Kidney (tissue), 14 donors: ENCODE measurements around the gene MIS12. TPM values are rescaled to one million over a fixed set of nuclear protein-coding genes. Genes with fewer than 3 reads are reported as not detected.

Experiments used
- DNase-seq, 5 donors: peaks; one replicate each; pipeline ENCODE4 v3.0.0-alpha.2; 2013 to 2020
- FAIRE-seq: peaks from 2 replicates; lab custom pipeline; 2012; peaks lifted over from hg19 to GRCh38; lab: Jason Lieb, UNC
- H3K27ac ChIP-seq, 2 donors: one replicate each; pipeline ENCODE4 v1.7.0; 2013; ENCODE audit warnings: low read depth in 2 of 2, low read length in 2 of 2, inconsistent platforms in 1 of 2
- H3K27me3 ChIP-seq: one replicate; pipeline ENCODE4 v1.7.1; 2013; ENCODE audit warnings: low read length, inconsistent platforms; ENCODE audit not compliant: control insufficient read depth, insufficient read depth
- H3K36me3 ChIP-seq, 3 donors: one replicate each; pipeline versions ENCODE4 v1.7.0 to v1.7.1; 2013; ENCODE audit warnings: low read length in 3 of 3, control low read depth in 1 of 3, inconsistent platforms in 1 of 3; ENCODE audit not compliant: insufficient read depth in 3 of 3, control insufficient read depth in 2 of 3
- H3K4me1 ChIP-seq, 3 donors: one replicate each; pipeline versions ENCODE4 v1.7.0 to v1.7.1; 2013; ENCODE audit warnings: low read length in 3 of 3, inconsistent platforms in 1 of 3, low read depth in 1 of 3; ENCODE audit not compliant: control insufficient read depth in 2 of 3, insufficient read depth in 2 of 3
- H3K4me3 ChIP-seq, 3 donors: one replicate each; pipeline versions ENCODE4 v1.7.0 to v1.8.1; 2013; ENCODE audit warnings: low read length in 3 of 3, control low read depth in 1 of 3, inconsistent platforms in 1 of 3
- H3K9ac ChIP-seq, 3 donors: one replicate each; pipeline versions ENCODE4 v1.7.0 to v1.7.1; 2013; ENCODE audit warnings: low read length in 3 of 3, control low read depth in 1 of 3, inconsistent platforms in 1 of 3
- H3K9me3 ChIP-seq, 3 donors: one replicate each; pipeline versions ENCODE4 v1.7.0 to v1.7.1; 2013; ENCODE audit warnings: low read length in 3 of 3, control low read depth in 1 of 3, inconsistent platforms in 1 of 3; ENCODE audit not compliant: control insufficient read depth in 2 of 3, insufficient read depth in 1 of 3
- intact Hi-C: fragments of 100-400 bp; cut with DNase I; formaldehyde crosslinking; loops from one replicate; pipeline ENCODE4 v1.11.1; 2022
- polyA plus RNA-seq: library from polyadenylated mRNA; stranded (reverse); fragments of 350-450 nt; fragmentation: Illumina TruSeq; extraction: RNeasy Lipid Tissue Mini Kit (QIAGEN cat#74804); gene quantifications from one replicate; pipeline ENCODE4 v1.2.3, GENCODE V29; 2014; ENCODE audit warnings: low read depth, low replicate concordance; ENCODE audit not compliant: insufficient read depth
- total RNA-seq: library from RNA; stranded (reverse); fragmentation: NEBNext Ultra II Directional; extraction: Animal tissue kit (Norgen Biotek cat#: 25700); gene quantifications from one replicate; pipeline ENCODE4 v1.2.1, GENCODE V29; 2021
- TF ChIP-seq, protein P1 (sequence below): IDR thresholded peaks from 3 replicates; pipeline ENCODE4 v1.5.1; 2012; ENCODE audit warnings: mild to moderate bottlenecking, moderate library complexity, borderline replicate concordance; ENCODE audit not compliant: insufficient read depth; ENCODE audit errors: extremely low read depth
- donor health status: control.
- donor health status: control.
- donor health status: control.
- donor health status: control.
- donor health status: control.
- donor health status: DM: yes; HTN: yes; CAD: no.
- donor health status: Normal renal cell carcinoma (clear cell type).

MIS12 gene
- total and polyA plus RNA-seq, 2 donors from 2014 or later: 9.6 to 17.4 TPM

DNA sequence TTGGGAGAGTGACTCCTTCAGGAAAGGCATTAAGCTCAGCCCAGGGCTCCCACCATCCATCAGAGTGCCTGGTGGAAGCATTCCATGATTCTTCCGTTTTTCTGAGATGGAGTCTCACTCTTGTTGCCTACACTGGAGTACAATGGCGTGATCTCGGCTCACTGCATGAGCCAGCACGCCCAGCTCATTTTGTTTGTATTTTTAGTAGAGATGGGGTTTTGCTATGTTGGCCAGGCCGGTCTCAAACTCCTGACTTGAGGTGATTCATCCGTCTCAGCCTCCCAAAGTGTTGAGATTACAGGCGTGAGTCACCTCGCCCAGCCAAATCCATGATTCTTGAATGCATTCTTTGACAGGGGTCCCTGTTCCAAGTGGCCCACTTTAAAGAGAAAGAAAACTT is 23.1 kb downstream of the MIS12 start:
- TF ChIP-seq, protein P1, sequence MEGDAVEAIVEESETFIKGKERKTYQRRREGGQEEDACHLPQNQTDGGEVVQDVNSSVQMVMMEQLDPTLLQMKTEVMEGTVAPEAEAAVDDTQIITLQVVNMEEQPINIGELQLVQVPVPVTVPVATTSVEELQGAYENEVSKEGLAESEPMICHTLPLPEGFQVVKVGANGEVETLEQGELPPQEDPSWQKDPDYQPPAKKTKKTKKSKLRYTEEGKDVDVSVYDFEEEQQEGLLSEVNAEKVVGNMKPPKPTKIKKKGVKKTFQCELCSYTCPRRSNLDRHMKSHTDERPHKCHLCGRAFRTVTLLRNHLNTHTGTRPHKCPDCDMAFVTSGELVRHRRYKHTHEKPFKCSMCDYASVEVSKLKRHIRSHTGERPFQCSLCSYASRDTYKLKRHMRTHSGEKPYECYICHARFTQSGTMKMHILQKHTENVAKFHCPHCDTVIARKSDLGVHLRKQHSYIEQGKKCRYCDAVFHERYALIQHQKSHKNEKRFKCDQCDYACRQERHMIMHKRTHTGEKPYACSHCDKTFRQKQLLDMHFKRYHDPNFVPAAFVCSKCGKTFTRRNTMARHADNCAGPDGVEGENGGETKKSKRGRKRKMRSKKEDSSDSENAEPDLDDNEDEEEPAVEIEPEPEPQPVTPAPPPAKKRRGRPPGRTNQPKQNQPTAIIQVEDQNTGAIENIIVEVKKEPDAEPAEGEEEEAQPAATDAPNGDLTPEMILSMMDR: no peak
- intact Hi-C loops: no loop called here
- Histone ChIP-seq H3K9me3 (no peaks in the 10 kb centered on the region), H3K4me3 (no peak overlapping the region), H3K27me3 (no peaks in the 10 kb centered on the region), H3K9ac (no peak overlapping the region), H3K4me1 (no peaks in the 10 kb centered on the region), H3K36me3 (no peaks in the 10 kb centered on the region), H3K27ac (no peak overlapping the region)
- DNase-seq (no peak), FAIRE-seq (no peak)

DNA sequence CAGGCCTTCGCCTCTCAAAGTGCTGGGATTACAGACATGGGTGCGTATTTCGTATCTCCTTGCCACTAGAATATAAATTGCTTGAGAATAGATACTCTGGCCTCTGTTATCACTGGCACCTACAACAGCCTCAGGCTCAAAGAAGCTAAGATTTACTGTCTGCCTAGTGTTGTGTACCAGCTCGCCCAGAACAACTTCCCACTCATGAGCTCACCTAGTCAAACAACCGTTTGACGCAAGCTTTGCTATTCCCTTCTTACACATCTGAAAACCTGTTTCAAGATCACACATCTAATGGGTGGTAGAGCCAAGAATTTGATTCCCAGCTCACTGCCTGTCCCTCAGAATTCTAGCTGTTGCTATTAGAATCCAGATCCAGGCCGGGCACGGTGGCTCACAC is 24.4 kb downstream of the MIS12 start:
- Histone ChIP-seq H3K36me3 (no peaks in the 10 kb centered on the region), H3K4me3 (no peak overlapping the region), H3K27me3 (no peaks in the 10 kb centered on the region), H3K27ac (no peak overlapping the region), H3K9ac (no peak overlapping the region), H3K9me3 (no peaks in the 10 kb centered on the region), H3K4me1 (no peaks in the 10 kb centered on the region)
- TF ChIP-seq, protein P1: no peak
- no peak for DNase-seq
- intact Hi-C loops: no loop called here
- FAIRE-seq: no peak

DNA sequence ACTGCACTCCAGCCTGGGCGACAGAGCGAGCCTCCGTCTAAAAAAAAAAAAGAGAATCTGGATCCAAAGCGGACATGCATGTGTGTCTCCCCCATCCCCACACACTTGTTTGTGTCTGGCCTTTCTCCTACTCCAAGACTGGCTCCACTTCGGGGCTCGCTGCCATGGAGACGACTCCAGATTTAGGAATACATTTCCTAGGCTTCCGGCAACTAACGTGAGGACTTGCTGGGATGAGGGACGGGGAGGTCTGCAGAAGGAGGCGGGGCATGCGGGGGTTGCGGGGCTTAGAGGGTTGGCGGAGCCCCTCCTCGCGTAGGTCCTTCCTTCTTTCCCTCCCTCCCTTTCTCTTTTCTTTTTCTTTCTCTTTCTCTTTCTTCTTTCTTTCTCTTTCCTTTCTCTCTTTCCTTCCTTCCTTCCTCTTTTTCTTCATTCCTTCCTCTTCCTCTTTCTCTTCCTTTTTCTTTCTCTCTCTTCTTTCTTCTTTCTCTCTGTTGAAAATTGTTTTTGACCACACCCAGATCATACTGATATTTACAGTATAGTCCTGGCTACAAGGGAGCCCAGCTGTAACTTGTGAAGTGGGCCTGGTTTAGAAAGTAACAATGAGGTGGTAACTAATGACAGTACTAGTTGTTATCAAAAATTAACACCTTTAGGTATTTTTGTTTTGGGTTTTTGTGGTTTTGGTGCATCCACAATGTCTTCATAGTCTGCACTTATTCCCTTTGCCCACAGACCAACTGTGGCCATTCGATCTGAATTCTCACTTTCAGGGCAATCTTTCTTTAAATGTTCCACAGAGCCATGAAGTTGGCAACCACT is 25.2 kb downstream of the MIS12 start:
- intact Hi-C loops: no loop called here
- Histone ChIP-seq H3K4me1 (no peaks in the 10 kb centered on the region), H3K4me3 (no peak overlapping the region), H3K27ac (no peak overlapping the region), H3K27me3 (no peaks in the 10 kb centered on the region), H3K9ac (no peak overlapping the region), H3K9me3 (no peaks in the 10 kb centered on the region), H3K36me3 (no peaks in the 10 kb centered on the region)
- DNase-seq: peak in 2 of 5 donors; percentile 33 to 94
- TF ChIP-seq, protein P1: no peak
- no peak for FAIRE-seq

DNA sequence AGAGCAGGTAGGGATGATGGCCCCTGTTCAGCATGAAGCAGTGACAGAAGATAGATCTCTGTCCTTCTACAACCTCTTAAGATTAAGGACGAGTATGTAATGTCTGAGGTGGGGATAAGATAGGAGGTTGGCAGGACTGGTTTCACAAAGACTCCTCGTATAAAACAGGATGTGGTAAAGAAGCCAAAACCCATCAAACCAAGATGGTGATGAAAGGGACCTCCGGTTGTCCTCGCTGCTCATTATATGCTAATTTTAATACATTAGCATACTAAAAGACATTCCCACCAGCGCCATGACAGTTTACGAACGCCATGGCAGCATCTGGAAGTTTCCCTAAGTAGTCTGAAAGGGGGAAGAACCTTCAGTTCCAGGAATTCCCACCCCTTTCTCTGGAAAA is 27.3 kb downstream of the MIS12 start:
- intact Hi-C loops: no loop called here
- H3K27me3 ChIP-seq: no peaks in the 10 kb centered on the region
- H3K36me3 ChIP-seq: no peaks in the 10 kb centered on the region
- H3K4me1 ChIP-seq: no peaks in the 10 kb centered on the region
- DNase-seq (no peak), FAIRE-seq (no peak)
- H3K9ac ChIP-seq: no peak overlapping the region
- H3K4me3 ChIP-seq: no peak overlapping the region
- no peak overlapping the region for H3K27ac ChIP-seq
- H3K9me3 ChIP-seq: no peaks in the 10 kb centered on the region
- TF ChIP-seq, protein P1: no peak
